WTC11 (cell line): Measurements from ENCODE around the gene RFPL1. TPM values are rescaled to one million over a fixed set of nuclear protein-coding genes. Genes with fewer than 3 reads are reported as not detected.
A peak's percentile ranks its signal among the peaks of the same experiment; 100 is the strongest.

Source experiments
- CREB1 ChIP-seq: sonication (generic); formaldehyde crosslinking; IDR thresholded peaks from 2 replicates; pipeline ENCODE4 v1.8.0; 2023; ENCODE audit warnings: mild to moderate bottlenecking, missing genetic modification reagents
- CREM ChIP-seq: sonication (generic); formaldehyde crosslinking; IDR thresholded peaks from 2 replicates; pipeline ENCODE4 v1.8.1; 2022; ENCODE audit warnings: mild to moderate bottlenecking, missing genetic modification reagents, moderate library complexity
- ETV6 ChIP-seq: sonication (generic); formaldehyde crosslinking; IDR thresholded peaks from 2 replicates; pipeline ENCODE4 v1.8.1; 2022; ENCODE audit warnings: mild to moderate bottlenecking, missing genetic modification reagents
- MYBL2 ChIP-seq: sonication (generic); formaldehyde crosslinking; IDR thresholded peaks from 2 replicates; pipeline ENCODE4 v1.8.1; 2023; ENCODE audit warnings: mild to moderate bottlenecking, moderate library complexity, missing genetic modification reagents
- SP1 ChIP-seq: sonication (generic); formaldehyde crosslinking; conservative IDR thresholded peaks from 2 replicates; pipeline ENCODE4 v1.8.1; 2022; ENCODE audit warnings: missing genetic modification reagents
- TCF7 ChIP-seq: sonication (generic); formaldehyde crosslinking; IDR thresholded peaks from 2 replicates; pipeline ENCODE4 v1.8.0; 2022; ENCODE audit warnings: mild to moderate bottlenecking, low read depth, missing genetic modification reagents, moderate library complexity
- ZBTB21 ChIP-seq: sonication (generic); formaldehyde crosslinking; IDR thresholded peaks from 2 replicates; pipeline ENCODE4 v1.8.1; 2023; ENCODE audit warnings: mild to moderate bottlenecking, missing genetic modification reagents, borderline replicate concordance
- ZNF121 ChIP-seq: sonication (generic); formaldehyde crosslinking; IDR thresholded peaks from 2 replicates; pipeline ENCODE4 v1.8.0; 2023; ENCODE audit warnings: missing genetic modification reagents
- ZNF138 ChIP-seq: sonication (generic); formaldehyde crosslinking; conservative IDR thresholded peaks from 2 replicates; pipeline ENCODE4 v1.8.1; 2022; ENCODE audit warnings: mild to moderate bottlenecking, moderate library complexity, missing genetic modification reagents
- total RNA-seq: library from RNA; stranded (reverse); gene quantifications from 3 replicates; pipeline ENCODE4 v1.2.3, GENCODE V29; 2021
- TF ChIP-seq, protein P1 (sequence below): fragments of 250-450 bp; sonication (Bioruptor Pico); IDR thresholded peaks from 2 replicates; pipeline ENCODE4 v1.9.0; 2021; ENCODE audit warnings: mild to moderate bottlenecking
- TF ChIP-seq, protein P2 (sequence below): sonication (generic); formaldehyde crosslinking; IDR thresholded peaks from 2 replicates; pipeline ENCODE4 v1.8.0; 2022; ENCODE audit warnings: mild to moderate bottlenecking, missing genetic modification reagents
- TF ChIP-seq, protein P3 (sequence below): sonication (generic); formaldehyde crosslinking; IDR thresholded peaks from 2 replicates; pipeline ENCODE4 v1.8.1; 2023; ENCODE audit warnings: mild to moderate bottlenecking, missing genetic modification reagents
- TF ChIP-seq, protein P4 (sequence below): sonication (generic); formaldehyde crosslinking; IDR thresholded peaks from 2 replicates; pipeline ENCODE4 v1.8.1; 2022; ENCODE audit warnings: mild to moderate bottlenecking, moderate library complexity, missing genetic modification reagents
- TF ChIP-seq, protein P5 (sequence below): sonication (generic); formaldehyde crosslinking; IDR thresholded peaks from 2 replicates; pipeline ENCODE4 v1.8.1; 2023; ENCODE audit warnings: mild to moderate bottlenecking, missing genetic modification reagents, borderline replicate concordance
- TF ChIP-seq, protein P6 (sequence below): sonication (generic); formaldehyde crosslinking; IDR thresholded peaks from 2 replicates; pipeline ENCODE4 v1.8.1; 2022; ENCODE audit warnings: low read depth, mild to moderate bottlenecking, moderate library complexity, missing genetic modification reagents, borderline replicate concordance
- TF ChIP-seq, protein P7 (sequence below): sonication (generic); formaldehyde crosslinking; IDR thresholded peaks from 2 replicates; pipeline ENCODE4 v1.8.0; 2022; ENCODE audit warnings: mild to moderate bottlenecking, missing genetic modification reagents
- TF ChIP-seq, protein P8 (sequence below): sonication (generic); formaldehyde crosslinking; IDR thresholded peaks from 2 replicates; pipeline ENCODE4 v1.8.0; 2023; ENCODE audit warnings: missing genetic modification reagents, mild to moderate bottlenecking, borderline replicate concordance
- TF ChIP-seq, protein P9 (sequence below): sonication (generic); formaldehyde crosslinking; IDR thresholded peaks from 2 replicates; pipeline ENCODE4 v1.8.0; 2022; ENCODE audit warnings: mild to moderate bottlenecking, missing genetic modification reagents
- TF ChIP-seq, protein P10 (sequence below): sonication (generic); formaldehyde crosslinking; IDR thresholded peaks from 2 replicates; pipeline ENCODE4 v1.8.1; 2023; ENCODE audit warnings: mild to moderate bottlenecking, moderate library complexity, missing genetic modification reagents

The RFPL1 gene
- total RNA-seq, 1 experiment from 2014 or later, result not detected

DNA sequence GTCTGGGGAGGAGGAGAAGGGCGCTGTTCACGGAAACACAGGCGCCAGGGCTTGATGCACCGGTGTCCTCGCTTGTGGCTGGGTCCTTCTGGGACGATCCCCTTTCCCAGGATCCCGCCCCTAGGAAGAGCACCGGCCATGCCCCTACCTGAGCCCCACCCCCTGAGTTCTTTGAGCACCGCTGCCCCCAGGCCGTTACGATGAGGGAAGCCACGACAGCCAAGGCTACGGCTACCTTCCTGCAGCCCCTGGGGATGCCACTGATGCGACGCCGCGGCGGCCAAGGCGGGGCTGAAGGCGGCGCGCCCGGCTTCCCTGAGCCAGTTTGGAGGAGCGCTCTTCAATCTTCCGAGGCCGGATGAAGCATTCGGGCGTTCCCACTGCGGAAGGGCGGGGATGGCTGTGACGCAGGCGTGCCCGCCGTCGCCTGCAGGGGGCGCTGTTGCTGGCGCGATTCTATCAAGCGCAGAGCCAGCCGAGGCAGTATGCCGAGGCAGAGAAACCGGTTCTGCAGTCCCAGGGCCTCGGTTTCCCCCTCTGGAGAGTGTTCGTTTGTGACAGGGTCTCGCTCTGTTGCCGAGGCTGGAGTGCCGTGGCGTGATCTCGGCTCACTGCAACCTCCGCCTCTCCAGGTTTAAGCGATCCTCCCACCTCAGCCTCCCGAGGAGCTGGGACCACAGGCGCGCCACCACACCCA is 31.9 kb downstream of the RFPL1 start (continued):
- TF ChIP-seq, protein P1, sequence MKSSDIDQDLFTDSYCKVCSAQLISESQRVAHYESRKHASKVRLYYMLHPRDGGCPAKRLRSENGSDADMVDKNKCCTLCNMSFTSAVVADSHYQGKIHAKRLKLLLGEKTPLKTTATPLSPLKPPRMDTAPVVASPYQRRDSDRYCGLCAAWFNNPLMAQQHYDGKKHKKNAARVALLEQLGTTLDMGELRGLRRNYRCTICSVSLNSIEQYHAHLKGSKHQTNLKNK, result no peak
- TF ChIP-seq, protein P2, sequence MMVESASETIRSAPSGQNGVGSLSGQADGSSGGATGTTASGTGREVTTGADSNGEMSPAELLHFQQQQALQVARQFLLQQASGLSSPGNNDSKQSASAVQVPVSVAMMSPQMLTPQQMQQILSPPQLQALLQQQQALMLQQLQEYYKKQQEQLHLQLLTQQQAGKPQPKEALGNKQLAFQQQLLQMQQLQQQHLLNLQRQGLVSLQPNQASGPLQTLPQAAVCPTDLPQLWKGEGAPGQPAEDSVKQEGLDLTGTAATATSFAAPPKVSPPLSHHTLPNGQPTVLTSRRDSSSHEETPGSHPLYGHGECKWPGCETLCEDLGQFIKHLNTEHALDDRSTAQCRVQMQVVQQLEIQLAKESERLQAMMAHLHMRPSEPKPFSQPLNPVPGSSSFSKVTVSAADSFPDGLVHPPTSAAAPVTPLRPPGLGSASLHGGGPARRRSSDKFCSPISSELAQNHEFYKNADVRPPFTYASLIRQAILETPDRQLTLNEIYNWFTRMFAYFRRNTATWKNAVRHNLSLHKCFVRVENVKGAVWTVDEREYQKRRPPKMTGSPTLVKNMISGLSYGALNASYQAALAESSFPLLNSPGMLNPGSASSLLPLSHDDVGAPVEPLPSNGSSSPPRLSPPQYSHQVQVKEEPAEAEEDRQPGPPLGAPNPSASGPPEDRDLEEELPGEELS (CRISPR knock-in tag), result peak; percentile 60; the same call in 1 of the 2 replicates
- peak; percentile 68 for TF ChIP-seq ETV6 (CRISPR knock-in tag)
- TF ChIP-seq, protein P3, sequence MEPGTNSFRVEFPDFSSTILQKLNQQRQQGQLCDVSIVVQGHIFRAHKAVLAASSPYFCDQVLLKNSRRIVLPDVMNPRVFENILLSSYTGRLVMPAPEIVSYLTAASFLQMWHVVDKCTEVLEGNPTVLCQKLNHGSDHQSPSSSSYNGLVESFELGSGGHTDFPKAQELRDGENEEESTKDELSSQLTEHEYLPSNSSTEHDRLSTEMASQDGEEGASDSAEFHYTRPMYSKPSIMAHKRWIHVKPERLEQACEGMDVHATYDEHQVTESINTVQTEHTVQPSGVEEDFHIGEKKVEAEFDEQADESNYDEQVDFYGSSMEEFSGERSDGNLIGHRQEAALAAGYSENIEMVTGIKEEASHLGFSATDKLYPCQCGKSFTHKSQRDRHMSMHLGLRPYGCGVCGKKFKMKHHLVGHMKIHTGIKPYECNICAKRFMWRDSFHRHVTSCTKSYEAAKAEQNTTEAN (CRISPR knock-in tag), result 0 out of 2 replicates have a peak, but pooled peaks have one; percentile 33
- TF ChIP-seq, protein P4, sequence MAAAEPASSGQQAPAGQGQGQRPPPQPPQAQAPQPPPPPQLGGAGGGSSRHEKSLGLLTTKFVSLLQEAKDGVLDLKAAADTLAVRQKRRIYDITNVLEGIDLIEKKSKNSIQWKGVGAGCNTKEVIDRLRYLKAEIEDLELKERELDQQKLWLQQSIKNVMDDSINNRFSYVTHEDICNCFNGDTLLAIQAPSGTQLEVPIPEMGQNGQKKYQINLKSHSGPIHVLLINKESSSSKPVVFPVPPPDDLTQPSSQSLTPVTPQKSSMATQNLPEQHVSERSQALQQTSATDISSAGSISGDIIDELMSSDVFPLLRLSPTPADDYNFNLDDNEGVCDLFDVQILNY (CRISPR knock-in tag), result peak; percentile 59
- TF ChIP-seq MYBL2, result peak; percentile 69; the same call in 1 of the 2 replicates
- TF ChIP-seq, protein P5, sequence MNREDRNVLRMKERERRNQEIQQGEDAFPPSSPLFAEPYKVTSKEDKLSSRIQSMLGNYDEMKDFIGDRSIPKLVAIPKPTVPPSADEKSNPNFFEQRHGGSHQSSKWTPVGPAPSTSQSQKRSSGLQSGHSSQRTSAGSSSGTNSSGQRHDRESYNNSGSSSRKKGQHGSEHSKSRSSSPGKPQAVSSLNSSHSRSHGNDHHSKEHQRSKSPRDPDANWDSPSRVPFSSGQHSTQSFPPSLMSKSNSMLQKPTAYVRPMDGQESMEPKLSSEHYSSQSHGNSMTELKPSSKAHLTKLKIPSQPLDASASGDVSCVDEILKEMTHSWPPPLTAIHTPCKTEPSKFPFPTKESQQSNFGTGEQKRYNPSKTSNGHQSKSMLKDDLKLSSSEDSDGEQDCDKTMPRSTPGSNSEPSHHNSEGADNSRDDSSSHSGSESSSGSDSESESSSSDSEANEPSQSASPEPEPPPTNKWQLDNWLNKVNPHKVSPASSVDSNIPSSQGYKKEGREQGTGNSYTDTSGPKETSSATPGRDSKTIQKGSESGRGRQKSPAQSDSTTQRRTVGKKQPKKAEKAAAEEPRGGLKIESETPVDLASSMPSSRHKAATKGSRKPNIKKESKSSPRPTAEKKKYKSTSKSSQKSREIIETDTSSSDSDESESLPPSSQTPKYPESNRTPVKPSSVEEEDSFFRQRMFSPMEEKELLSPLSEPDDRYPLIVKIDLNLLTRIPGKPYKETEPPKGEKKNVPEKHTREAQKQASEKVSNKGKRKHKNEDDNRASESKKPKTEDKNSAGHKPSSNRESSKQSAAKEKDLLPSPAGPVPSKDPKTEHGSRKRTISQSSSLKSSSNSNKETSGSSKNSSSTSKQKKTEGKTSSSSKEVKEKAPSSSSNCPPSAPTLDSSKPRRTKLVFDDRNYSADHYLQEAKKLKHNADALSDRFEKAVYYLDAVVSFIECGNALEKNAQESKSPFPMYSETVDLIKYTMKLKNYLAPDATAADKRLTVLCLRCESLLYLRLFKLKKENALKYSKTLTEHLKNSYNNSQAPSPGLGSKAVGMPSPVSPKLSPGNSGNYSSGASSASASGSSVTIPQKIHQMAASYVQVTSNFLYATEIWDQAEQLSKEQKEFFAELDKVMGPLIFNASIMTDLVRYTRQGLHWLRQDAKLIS (CRISPR knock-in tag), result peak; percentile 55; the same call in 1 of the 2 replicates
- TF ChIP-seq, protein P6, sequence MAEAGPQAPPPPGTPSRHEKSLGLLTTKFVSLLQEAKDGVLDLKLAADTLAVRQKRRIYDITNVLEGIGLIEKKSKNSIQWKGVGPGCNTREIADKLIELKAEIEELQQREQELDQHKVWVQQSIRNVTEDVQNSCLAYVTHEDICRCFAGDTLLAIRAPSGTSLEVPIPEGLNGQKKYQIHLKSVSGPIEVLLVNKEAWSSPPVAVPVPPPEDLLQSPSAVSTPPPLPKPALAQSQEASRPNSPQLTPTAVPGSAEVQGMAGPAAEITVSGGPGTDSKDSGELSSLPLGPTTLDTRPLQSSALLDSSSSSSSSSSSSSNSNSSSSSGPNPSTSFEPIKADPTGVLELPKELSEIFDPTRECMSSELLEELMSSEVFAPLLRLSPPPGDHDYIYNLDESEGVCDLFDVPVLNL (CRISPR knock-in tag), result no peak
- TF ChIP-seq, protein P7, sequence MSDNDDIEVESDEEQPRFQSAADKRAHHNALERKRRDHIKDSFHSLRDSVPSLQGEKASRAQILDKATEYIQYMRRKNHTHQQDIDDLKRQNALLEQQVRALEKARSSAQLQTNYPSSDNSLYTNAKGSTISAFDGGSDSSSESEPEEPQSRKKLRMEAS (CRISPR knock-in tag), result peak; percentile 83
- TF ChIP-seq ZNF138 (CRISPR knock-in tag), result peak; percentile 58; the same call in 1 of the 2 replicates
- no peak for TF ChIP-seq TCF7 (CRISPR knock-in tag)
- TF ChIP-seq, protein P8, sequence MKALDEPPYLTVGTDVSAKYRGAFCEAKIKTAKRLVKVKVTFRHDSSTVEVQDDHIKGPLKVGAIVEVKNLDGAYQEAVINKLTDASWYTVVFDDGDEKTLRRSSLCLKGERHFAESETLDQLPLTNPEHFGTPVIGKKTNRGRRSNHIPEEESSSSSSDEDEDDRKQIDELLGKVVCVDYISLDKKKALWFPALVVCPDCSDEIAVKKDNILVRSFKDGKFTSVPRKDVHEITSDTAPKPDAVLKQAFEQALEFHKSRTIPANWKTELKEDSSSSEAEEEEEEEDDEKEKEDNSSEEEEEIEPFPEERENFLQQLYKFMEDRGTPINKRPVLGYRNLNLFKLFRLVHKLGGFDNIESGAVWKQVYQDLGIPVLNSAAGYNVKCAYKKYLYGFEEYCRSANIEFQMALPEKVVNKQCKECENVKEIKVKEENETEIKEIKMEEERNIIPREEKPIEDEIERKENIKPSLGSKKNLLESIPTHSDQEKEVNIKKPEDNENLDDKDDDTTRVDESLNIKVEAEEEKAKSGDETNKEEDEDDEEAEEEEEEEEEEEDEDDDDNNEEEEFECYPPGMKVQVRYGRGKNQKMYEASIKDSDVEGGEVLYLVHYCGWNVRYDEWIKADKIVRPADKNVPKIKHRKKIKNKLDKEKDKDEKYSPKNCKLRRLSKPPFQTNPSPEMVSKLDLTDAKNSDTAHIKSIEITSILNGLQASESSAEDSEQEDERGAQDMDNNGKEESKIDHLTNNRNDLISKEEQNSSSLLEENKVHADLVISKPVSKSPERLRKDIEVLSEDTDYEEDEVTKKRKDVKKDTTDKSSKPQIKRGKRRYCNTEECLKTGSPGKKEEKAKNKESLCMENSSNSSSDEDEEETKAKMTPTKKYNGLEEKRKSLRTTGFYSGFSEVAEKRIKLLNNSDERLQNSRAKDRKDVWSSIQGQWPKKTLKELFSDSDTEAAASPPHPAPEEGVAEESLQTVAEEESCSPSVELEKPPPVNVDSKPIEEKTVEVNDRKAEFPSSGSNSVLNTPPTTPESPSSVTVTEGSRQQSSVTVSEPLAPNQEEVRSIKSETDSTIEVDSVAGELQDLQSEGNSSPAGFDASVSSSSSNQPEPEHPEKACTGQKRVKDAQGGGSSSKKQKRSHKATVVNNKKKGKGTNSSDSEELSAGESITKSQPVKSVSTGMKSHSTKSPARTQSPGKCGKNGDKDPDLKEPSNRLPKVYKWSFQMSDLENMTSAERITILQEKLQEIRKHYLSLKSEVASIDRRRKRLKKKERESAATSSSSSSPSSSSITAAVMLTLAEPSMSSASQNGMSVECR (CRISPR knock-in tag), result peak; percentile 51; the same call in 1 of the 2 replicates
- TF ChIP-seq ZNF121 (CRISPR knock-in tag), result peak; percentile 38; the same call in 1 of the 2 replicates
- peak; percentile 42; the same call in 1 of the 2 replicates for TF ChIP-seq ZBTB21
- TF ChIP-seq, protein P9, sequence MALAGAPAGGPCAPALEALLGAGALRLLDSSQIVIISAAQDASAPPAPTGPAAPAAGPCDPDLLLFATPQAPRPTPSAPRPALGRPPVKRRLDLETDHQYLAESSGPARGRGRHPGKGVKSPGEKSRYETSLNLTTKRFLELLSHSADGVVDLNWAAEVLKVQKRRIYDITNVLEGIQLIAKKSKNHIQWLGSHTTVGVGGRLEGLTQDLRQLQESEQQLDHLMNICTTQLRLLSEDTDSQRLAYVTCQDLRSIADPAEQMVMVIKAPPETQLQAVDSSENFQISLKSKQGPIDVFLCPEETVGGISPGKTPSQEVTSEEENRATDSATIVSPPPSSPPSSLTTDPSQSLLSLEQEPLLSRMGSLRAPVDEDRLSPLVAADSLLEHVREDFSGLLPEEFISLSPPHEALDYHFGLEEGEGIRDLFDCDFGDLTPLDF (CRISPR knock-in tag), result 0 out of 2 replicates have a peak, but pooled peaks have one; percentile 23
- TF ChIP-seq CREM (CRISPR knock-in tag), result peak; percentile 88; the same call in 1 of the 2 replicates
- peak; percentile 60; the same call in 1 of the 2 replicates for TF ChIP-seq CREB1 (CRISPR knock-in tag)
- TF ChIP-seq, protein P10, sequence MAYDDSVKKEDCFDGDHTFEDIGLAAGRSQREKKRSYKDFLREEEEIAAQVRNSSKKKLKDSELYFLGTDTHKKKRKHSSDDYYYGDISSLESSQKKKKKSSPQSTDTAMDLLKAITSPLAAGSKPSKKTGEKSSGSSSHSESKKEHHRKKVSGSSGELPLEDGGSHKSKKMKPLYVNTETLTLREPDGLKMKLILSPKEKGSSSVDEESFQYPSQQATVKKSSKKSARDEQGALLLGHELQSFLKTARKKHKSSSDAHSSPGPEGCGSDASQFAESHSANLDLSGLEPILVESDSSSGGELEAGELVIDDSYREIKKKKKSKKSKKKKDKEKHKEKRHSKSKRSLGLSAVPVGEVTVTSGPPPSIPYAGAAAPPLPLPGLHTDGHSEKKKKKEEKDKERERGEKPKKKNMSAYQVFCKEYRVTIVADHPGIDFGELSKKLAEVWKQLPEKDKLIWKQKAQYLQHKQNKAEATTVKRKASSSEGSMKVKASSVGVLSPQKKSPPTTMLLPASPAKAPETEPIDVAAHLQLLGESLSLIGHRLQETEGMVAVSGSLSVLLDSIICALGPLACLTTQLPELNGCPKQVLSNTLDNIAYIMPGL, result peak; percentile 98
- TF ChIP-seq SP1 (CRISPR knock-in tag), result peak; percentile 77
